Parathyroid adenoma (tissue), 2 donors: ENCODE measurements around the gene PTPRZ1.

ENCODE experiments used
- H2AFZ ChIP-seq: fragments of 300-600 bp; sonication (generic); one replicate; pipeline ENCODE4 v1.7.0; 2017; ENCODE audit warnings: antibody characterized with exemption, mild to moderate bottlenecking
- H3K27ac ChIP-seq: fragments of 300-600 bp; sonication (generic); one replicate; pipeline ENCODE4 v1.7.0; 2017
- H3K27me3 ChIP-seq: fragments of 300-600 bp; sonication (generic); one replicate; pipeline ENCODE4 v1.7.0; 2017; ENCODE audit warnings: low read length; ENCODE audit not compliant: control insufficient read depth, insufficient read depth
- H3K36me3 ChIP-seq: fragments of 300-600 bp; sonication (generic); one replicate; pipeline ENCODE4 v1.7.0; 2017; ENCODE audit warnings: low read length; ENCODE audit not compliant: control insufficient read depth, insufficient read depth
- H3K4me1 ChIP-seq: fragments of 300-600 bp; sonication (generic); one replicate; pipeline ENCODE4 v1.7.0; 2017; ENCODE audit warnings: control low read depth
- H3K4me2 ChIP-seq: fragments of 300-600 bp; sonication (generic); one replicate; pipeline ENCODE4 v1.7.0; 2017; ENCODE audit warnings: low read length
- H3K4me3 ChIP-seq: fragments of 300-600 bp; sonication (generic); one replicate; pipeline ENCODE4 v1.7.0; 2017; ENCODE audit warnings: low read depth, low read length
- H3K79me2 ChIP-seq: fragments of 300-600 bp; sonication (generic); one replicate; pipeline ENCODE4 v1.7.0; 2017; ENCODE audit warnings: control low read depth
- H3K9ac ChIP-seq: fragments of 300-600 bp; sonication (generic); one replicate; pipeline ENCODE4 v1.7.0; 2017; ENCODE audit warnings: mild to moderate bottlenecking
- H3K9me3 ChIP-seq: fragments of 300-600 bp; sonication (generic); one replicate; pipeline ENCODE4 v1.7.0; 2017; ENCODE audit warnings: low read length; ENCODE audit not compliant: control insufficient read depth
- TF ChIP-seq, protein P1 (sequence below): fragments of 300-600 bp; sonication (generic); IDR thresholded peaks from one replicate; pipeline ENCODE4 v1.7.0; 2017; ENCODE audit warnings: antibody characterized with exemption, mild to moderate bottlenecking
- donor health status: primary hyperparathyroidism.

The PTPRZ1 gene

GRCh38 chr7:121875203-121875602 is 2.2 kb downstream of the PTPRZ1 start:
- Histone ChIP-seq H3K79me2 (no peaks in the 10 kb centered on the region), H3K9ac (no peak overlapping the region), H3K4me1 (no peaks in the 10 kb centered on the region), H3K27me3 (no peaks in the 10 kb centered on the region), H3K9me3 (no peaks in the 10 kb centered on the region), H3K4me2 (no peak overlapping the region), H3K4me3 (no peak overlapping the region), H2AFZ (no peak overlapping the region), H3K36me3 (no peaks in the 10 kb centered on the region), H3K27ac (no peak overlapping the region)
- TF ChIP-seq, protein P1, sequence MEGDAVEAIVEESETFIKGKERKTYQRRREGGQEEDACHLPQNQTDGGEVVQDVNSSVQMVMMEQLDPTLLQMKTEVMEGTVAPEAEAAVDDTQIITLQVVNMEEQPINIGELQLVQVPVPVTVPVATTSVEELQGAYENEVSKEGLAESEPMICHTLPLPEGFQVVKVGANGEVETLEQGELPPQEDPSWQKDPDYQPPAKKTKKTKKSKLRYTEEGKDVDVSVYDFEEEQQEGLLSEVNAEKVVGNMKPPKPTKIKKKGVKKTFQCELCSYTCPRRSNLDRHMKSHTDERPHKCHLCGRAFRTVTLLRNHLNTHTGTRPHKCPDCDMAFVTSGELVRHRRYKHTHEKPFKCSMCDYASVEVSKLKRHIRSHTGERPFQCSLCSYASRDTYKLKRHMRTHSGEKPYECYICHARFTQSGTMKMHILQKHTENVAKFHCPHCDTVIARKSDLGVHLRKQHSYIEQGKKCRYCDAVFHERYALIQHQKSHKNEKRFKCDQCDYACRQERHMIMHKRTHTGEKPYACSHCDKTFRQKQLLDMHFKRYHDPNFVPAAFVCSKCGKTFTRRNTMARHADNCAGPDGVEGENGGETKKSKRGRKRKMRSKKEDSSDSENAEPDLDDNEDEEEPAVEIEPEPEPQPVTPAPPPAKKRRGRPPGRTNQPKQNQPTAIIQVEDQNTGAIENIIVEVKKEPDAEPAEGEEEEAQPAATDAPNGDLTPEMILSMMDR, result no peak

DNA sequence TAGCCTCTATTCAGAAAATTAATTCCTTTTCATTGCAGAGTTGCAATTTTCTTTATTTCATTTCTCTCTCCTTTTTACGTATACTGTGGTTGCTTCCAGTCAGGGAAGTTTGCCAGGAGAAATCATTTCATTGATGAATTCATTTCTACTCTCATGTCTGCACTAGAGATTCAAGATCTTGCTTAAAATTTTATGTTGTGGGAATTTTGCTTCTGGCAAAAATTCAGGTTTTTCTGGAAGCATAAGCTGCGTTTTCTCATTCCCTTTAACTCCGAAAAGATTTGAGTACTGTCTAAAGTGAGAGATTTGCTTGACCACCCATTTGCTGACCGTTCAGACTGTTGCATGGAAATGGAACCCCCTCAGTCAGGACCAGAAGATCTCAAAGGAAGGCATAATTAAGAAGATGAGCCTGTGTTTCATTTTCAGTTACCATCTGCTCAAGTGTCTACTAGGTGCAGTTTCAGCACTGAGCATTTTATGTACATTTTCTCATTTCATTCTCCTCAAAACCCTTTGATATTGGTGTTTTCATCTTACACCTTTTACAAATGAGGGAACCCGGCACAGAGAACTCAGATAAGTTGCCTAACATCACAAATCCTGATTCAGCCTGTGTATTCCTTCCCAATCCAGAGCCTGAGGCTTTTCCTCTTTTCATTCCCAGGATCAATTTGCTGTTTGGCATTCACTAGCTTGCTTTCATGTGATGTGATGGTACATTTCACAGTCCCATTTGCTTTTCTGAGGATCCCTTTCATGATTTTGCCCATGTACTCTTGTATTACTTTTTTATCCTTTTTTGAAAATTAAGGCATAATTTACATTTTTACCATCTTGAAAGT is 3.9 kb downstream of the PTPRZ1 start:
- Histone ChIP-seq H3K27ac (no peak overlapping the region), H3K4me1 (no peaks in the 10 kb centered on the region), H3K27me3 (no peaks in the 10 kb centered on the region), H3K9me3 (no peaks in the 10 kb centered on the region), H3K4me2 (no peak overlapping the region), H3K4me3 (no peak overlapping the region), H2AFZ (no peak overlapping the region), H3K36me3 (no peaks in the 10 kb centered on the region), H3K79me2 (no peaks in the 10 kb centered on the region), H3K9ac (no peak overlapping the region)
- TF ChIP-seq, protein P1, result no peak

DNA sequence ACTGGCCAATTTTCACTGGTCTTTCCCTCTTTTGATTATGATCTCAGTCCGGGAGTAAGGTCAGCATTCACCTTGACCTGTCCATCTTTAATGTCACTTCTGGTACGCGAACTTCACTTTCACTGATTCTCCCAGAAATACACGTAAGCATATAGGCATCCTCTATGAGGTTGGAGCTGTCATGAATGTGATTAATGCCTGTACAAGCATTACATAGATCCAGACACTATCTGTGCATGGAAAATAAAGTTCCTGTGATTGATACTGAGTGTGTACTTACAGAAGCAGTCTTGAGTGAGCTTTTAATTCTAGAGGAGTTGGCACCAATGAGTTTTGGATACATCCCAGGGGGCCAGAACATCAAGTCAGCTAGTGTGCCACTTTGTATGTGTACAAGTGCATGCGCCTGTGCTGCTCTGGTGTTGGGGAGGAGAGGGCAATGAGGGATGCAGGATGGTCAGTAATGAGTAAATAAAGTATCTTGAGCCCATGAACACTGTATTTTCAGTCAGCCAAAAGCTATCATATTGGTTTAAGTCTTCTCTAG is 6.0 kb downstream of the PTPRZ1 start:
- Histone ChIP-seq H3K4me2 (no peak overlapping the region), H3K4me3 (no peak overlapping the region), H3K9ac (no peak overlapping the region), H3K36me3 (no peaks in the 10 kb centered on the region), H3K9me3 (no peaks in the 10 kb centered on the region), H3K79me2 (no peaks in the 10 kb centered on the region), H2AFZ (no peak overlapping the region), H3K27ac (no peak overlapping the region), H3K27me3 (no peaks in the 10 kb centered on the region), H3K4me1 (no peaks in the 10 kb centered on the region)
- TF ChIP-seq, protein P1, result no peak

- no peak overlapping the region for H3K4me3 ChIP-seq
- H3K9ac ChIP-seq, result no peak overlapping the region
- TF ChIP-seq, protein P1, result no peak
- H3K4me2 ChIP-seq, result no peak overlapping the region
- H3K79me2 ChIP-seq, result no peaks in the 10 kb centered on the region
- H3K27ac ChIP-seq, result no peak overlapping the region
- no peaks in the 10 kb centered on the region for H3K9me3 ChIP-seq
- no peaks in the 10 kb centered on the region for H3K4me1 ChIP-seq
- no peak overlapping the region for H2AFZ ChIP-seq
- H3K36me3 ChIP-seq, result no peaks in the 10 kb centered on the region
- no peaks in the 10 kb centered on the region for H3K27me3 ChIP-seq
Observed at GRCh38 chr7:121879544-121879943, 6.6 kb downstream of the PTPRZ1 start.
